Ishikawa (cell line): ENCODE results near the gene EXOC3.

Source experiments
- CEBPB ChIP-seq: IDR thresholded peaks from 2 replicates; pipeline ENCODE4 v1.6.1; 2012
- CREB1 ChIP-seq: IDR thresholded peaks from 2 replicates; pipeline ENCODE4 v1.6.1; 2012; ENCODE audit warnings: low read depth
- EP300 ChIP-seq: IDR thresholded peaks from 2 replicates; pipeline ENCODE4 v1.6.1; 2012; ENCODE audit warnings: borderline replicate concordance
- FOXM1 ChIP-seq: IDR thresholded peaks from 2 replicates; pipeline ENCODE4 v1.6.1; 2012; ENCODE audit warnings: low read depth, borderline replicate concordance
- RAD21 ChIP-seq: IDR thresholded peaks from 2 replicates; pipeline ENCODE4 v1.6.1; 2012; ENCODE audit warnings: low read depth
- TAF1 ChIP-seq: IDR thresholded peaks from 2 replicates; pipeline ENCODE4 v1.6.1; 2012; ENCODE audit warnings: low read depth, mild to moderate bottlenecking
- TCF12 ChIP-seq: IDR thresholded peaks from 2 replicates; pipeline ENCODE4 v1.6.1; 2012; ENCODE audit warnings: low read depth
- TEAD4 ChIP-seq: IDR thresholded peaks from 2 replicates; pipeline ENCODE4 v1.6.1; 2012
- YY1 ChIP-seq: IDR thresholded peaks from 2 replicates; pipeline ENCODE4 v1.6.1; 2012; ENCODE audit warnings: low read depth
- ZBTB7A ChIP-seq: IDR thresholded peaks from 2 replicates; pipeline ENCODE4 v1.6.1; 2012; ENCODE audit warnings: low read depth
- TF ChIP-seq, protein P1 (sequence below): IDR thresholded peaks from 2 replicates; pipeline ENCODE4 v1.6.1; 2012; ENCODE audit warnings: low read depth, mild to moderate bottlenecking
- TF ChIP-seq, protein P2 (sequence below): IDR thresholded peaks from 2 replicates; pipeline ENCODE4 v1.6.1; 2012
- TF ChIP-seq, protein P3 (sequence below): IDR thresholded peaks from 2 replicates; pipeline ENCODE4 v1.6.1; 2012

Gene EXOC3

GRCh38 chr5:454936-455335, 12.0 kb downstream of the EXOC3 start:
- TF ChIP-seq TAF1 (no peak), ZBTB7A (no peak), YY1 (no peak), RAD21 (no peak), CREB1 (no peak)
- TF ChIP-seq, protein P1, sequence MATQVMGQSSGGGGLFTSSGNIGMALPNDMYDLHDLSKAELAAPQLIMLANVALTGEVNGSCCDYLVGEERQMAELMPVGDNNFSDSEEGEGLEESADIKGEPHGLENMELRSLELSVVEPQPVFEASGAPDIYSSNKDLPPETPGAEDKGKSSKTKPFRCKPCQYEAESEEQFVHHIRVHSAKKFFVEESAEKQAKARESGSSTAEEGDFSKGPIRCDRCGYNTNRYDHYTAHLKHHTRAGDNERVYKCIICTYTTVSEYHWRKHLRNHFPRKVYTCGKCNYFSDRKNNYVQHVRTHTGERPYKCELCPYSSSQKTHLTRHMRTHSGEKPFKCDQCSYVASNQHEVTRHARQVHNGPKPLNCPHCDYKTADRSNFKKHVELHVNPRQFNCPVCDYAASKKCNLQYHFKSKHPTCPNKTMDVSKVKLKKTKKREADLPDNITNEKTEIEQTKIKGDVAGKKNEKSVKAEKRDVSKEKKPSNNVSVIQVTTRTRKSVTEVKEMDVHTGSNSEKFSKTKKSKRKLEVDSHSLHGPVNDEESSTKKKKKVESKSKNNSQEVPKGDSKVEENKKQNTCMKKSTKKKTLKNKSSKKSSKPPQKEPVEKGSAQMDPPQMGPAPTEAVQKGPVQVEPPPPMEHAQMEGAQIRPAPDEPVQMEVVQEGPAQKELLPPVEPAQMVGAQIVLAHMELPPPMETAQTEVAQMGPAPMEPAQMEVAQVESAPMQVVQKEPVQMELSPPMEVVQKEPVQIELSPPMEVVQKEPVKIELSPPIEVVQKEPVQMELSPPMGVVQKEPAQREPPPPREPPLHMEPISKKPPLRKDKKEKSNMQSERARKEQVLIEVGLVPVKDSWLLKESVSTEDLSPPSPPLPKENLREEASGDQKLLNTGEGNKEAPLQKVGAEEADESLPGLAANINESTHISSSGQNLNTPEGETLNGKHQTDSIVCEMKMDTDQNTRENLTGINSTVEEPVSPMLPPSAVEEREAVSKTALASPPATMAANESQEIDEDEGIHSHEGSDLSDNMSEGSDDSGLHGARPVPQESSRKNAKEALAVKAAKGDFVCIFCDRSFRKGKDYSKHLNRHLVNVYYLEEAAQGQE: no peak

DNA sequence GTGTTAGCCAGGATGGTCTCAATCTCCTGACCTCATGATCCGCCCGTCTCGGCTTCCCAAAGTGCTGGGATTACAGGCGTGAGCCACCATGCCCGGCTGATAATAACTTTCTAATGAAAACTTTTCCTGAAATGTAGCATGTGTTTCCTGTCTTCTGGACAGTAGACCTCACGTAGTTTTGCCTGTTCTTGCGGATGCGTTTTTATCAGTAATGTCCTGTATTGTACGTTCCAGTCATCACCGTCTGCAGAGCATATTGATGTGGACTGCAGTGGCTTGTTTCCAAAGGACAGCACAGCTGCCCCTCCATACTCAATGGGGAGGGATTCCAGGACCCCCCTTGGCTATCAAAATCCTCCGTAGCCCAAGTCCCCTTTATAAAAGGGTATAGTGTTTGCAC, 12.8 kb downstream of the EXOC3 start:
- TF ChIP-seq RAD21: no peak
- no peak for TF ChIP-seq EP300
- TF ChIP-seq ZBTB7A: no peak
- TF ChIP-seq, protein P1: no peak
- TF ChIP-seq FOXM1: no peak
- no peak for TF ChIP-seq TCF12
- no peak for TF ChIP-seq CREB1

GRCh38 chr5:456351-457194, 13.6 kb downstream of the EXOC3 start:
- TF ChIP-seq CEBPB: no peak
- no peak for TF ChIP-seq YY1
- TF ChIP-seq TCF12: no peak
- TF ChIP-seq, protein P1: no peak
- TF ChIP-seq EP300: no peak
- TF ChIP-seq, protein P2, sequence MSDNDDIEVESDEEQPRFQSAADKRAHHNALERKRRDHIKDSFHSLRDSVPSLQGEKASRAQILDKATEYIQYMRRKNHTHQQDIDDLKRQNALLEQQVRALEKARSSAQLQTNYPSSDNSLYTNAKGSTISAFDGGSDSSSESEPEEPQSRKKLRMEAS: no peak
- TF ChIP-seq TEAD4: no peak
- no peak for TF ChIP-seq TAF1
- TF ChIP-seq, protein P3, sequence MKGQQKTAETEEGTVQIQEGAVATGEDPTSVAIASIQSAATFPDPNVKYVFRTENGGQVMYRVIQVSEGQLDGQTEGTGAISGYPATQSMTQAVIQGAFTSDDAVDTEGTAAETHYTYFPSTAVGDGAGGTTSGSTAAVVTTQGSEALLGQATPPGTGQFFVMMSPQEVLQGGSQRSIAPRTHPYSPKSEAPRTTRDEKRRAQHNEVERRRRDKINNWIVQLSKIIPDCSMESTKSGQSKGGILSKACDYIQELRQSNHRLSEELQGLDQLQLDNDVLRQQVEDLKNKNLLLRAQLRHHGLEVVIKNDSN: no peak

- TF ChIP-seq EP300 (no peak), ZBTB7A (no peak), TEAD4 (no peak), FOXM1 (no peak), CEBPB (no peak), TCF12 (no peak)
- TF ChIP-seq, protein P2: no peak
- TF ChIP-seq, protein P3: no peak
- TF ChIP-seq, protein P1: no peak
Observed at GRCh38 chr5:457195-457961, 14.4 kb downstream of the EXOC3 start.
